Measurements from ENCODE around the gene ENTHD1. TPM values are rescaled to one million over a fixed set of nuclear protein-coding genes. Genes with fewer than 3 reads are reported as not detected.

Gene ENTHD1
- total and polyA plus RNA-seq, 10 donors = 0.09 to 0.59 (median 0.14) TPM; not detected in 5

DNA sequence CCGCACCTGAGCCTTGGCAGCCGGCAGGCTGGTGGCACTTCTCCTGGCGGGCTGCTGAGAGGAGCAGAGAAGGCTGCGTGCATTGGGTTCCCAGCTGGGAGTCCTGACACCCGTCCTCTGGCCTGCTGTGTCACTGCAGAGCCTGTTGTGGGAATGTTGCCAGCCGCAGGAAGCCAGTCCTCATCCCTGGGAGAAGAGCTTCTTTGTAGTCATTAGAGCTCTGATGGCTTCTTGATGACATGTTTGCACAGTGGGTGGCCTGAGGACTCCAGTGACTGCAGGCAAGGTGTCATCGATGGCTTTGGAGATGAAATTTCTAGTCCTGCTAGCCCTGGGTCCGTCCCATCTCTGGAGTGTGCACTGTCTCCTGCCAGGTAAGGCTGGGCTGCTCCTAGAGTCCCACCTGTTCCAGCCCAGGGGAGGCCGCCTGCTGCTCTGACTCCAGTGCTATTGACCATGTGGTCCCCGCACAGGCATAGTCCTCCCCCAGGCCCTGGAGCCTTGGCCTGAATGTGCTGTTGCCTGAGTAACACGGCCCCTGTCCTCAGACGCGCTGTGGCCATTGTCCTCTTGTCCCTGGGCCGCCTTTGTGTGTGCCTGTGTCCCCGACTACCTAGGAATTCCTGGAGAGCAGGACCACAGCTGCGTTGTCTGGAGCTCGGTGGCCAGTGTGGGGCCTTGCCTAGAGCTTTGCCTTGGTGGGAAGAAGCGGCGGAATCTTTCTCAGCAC, 193.8 kb downstream of the ENTHD1 start:
- H3K4me3 ChIP-seq = no peak overlapping the region
- peaks cover 0 to 40% (median 4%) of the 10 kb centered on the region in 7 donors for H3K27me3 ChIP-seq (replicated peaks in 1 of 7)
- no peak for DNase-seq
- TF ChIP-seq POLR2A (IDR thresholded peaks at IDR 0.05) (no peak), POLR2AphosphoS5 (IDR thresholded peaks at IDR 0.05) (no peak)
- TF ChIP-seq, protein P1, sequence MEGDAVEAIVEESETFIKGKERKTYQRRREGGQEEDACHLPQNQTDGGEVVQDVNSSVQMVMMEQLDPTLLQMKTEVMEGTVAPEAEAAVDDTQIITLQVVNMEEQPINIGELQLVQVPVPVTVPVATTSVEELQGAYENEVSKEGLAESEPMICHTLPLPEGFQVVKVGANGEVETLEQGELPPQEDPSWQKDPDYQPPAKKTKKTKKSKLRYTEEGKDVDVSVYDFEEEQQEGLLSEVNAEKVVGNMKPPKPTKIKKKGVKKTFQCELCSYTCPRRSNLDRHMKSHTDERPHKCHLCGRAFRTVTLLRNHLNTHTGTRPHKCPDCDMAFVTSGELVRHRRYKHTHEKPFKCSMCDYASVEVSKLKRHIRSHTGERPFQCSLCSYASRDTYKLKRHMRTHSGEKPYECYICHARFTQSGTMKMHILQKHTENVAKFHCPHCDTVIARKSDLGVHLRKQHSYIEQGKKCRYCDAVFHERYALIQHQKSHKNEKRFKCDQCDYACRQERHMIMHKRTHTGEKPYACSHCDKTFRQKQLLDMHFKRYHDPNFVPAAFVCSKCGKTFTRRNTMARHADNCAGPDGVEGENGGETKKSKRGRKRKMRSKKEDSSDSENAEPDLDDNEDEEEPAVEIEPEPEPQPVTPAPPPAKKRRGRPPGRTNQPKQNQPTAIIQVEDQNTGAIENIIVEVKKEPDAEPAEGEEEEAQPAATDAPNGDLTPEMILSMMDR (IDR thresholded peaks at IDR 0.05 in 8 of 11, conservative IDR thresholded peaks at IDR 0.05 in 3 of 11) = no peak
- H3K4me1 ChIP-seq = no peaks in the 10 kb centered on the region
- intact Hi-C loops (cut with DNase I; ENCODE audit: low total_unique reads) = no loop called here
- H3K36me3 ChIP-seq = no peaks in the 10 kb centered on the region
- no peaks in the 10 kb centered on the region for H3K9me3 ChIP-seq
- no peak overlapping the region for H3K27ac ChIP-seq
- 78 to 88% (median 84%) methylated on average over 11 to 19 of the region's 19 CpGs for WGBS, 5 donors

DNA sequence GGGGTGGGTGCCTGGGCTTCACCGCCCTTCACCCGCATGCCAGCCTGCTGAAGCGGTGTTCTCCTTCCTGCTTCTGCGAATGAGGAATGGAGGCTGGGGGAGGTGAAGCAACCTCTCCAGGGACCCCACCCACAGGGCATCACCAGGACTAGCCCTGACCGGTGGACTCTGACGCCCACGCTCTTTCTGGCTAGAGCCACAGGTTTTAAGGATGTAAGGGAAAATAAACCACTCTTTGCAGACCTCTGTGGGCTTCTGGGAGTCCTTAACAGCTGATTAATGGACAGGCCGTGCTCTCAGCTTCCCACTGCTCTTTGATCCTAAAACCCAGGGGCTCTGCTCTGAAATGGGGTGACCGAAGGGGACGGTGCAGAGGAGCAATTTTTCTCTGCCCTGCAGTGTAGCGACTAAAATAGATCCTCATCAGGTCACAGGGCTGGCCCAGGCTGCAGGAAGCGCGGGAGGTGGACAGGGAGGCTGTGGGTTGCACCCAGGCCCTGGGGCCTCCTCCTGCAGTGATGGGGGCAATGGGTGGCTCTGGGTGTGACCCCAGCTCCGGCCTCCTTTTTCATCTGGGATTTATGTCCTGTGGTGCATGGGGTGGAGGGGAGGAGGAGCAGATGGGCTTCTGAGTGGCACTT, 195.7 kb downstream of the ENTHD1 start:
- Histone ChIP-seq H3K27ac (no peak overlapping the region), H3K27me3 (replicated peaks in 1 of 7) (peaks cover 0 to 50% (median 0%) of the 10 kb centered on the region in 7 donors), H3K4me1 (no peaks in the 10 kb centered on the region), H3K36me3 (no peaks in the 10 kb centered on the region), H3K4me3 (no peak overlapping the region), H3K9me3 (no peaks in the 10 kb centered on the region)
- no peak for DNase-seq
- WGBS, 5 donors = 73 to 79% (median 77%) methylated on average over 11 to 14 of the region's 14 CpGs
- intact Hi-C loops (cut with DNase I; ENCODE audit: low total_unique reads) = no loop called here
- TF ChIP-seq, protein P1 (IDR thresholded peaks at IDR 0.05 in 8 of 11, conservative IDR thresholded peaks at IDR 0.05 in 3 of 11) = no peak
- TF ChIP-seq POLR2A (IDR thresholded peaks at IDR 0.05) (no peak), POLR2AphosphoS5 (IDR thresholded peaks at IDR 0.05) (no peak)

DNA sequence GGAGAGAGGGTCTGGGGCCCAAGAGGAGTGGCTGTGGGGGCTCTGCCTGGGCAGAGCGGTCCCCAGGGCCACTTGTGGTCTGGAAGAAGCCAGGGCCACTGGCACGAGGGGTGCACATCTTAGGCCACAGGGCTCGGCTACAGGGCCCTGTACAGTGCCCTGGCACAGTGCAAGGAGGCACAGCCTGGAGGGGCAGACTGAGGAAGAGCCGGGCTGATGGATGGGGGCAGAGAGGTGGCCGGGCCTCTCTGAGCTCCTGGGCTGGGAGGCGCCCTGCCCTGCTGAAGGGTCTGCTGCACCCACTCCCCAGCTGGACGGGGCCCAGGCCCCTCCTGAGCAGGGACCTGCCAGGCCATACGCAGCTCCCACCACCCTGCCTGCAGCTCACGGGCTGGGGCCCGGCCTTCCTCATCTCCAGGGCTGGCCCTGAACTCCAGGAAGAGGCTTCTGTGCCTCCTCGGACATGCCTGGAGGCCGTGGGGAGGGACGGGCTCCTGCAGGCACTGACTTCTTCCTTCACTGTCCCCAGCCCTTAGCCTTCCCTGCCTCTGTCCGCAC, 199.5 kb downstream of the ENTHD1 start:
- no peak for DNase-seq
- H3K4me1 ChIP-seq = peaks cover 0 to 8% (median 2%) of the 10 kb centered on the region in 6 donors
- WGBS, 5 donors = 54 to 71% (median 55%) methylated on average over 8 to 14 of the region's 14 CpGs

More for the DNA sequence above, 199.5 kb downstream of the ENTHD1 start:
- Histone ChIP-seq H3K36me3 (no peaks in the 10 kb centered on the region), H3K27ac (no peak overlapping the region), H3K9me3 (no peaks in the 10 kb centered on the region), H3K27me3 (replicated peaks in 1 of 7) (peaks cover 0 to 65% (median 10%) of the 10 kb centered on the region in 7 donors), H3K4me3 (no peak overlapping the region)
- intact Hi-C loops (cut with DNase I; ENCODE audit: low total_unique reads) = no loop called here
- TF ChIP-seq, protein P1 (IDR thresholded peaks at IDR 0.05 in 8 of 11, conservative IDR thresholded peaks at IDR 0.05 in 3 of 11) = no peak
- no peak for TF ChIP-seq POLR2AphosphoS5 (IDR thresholded peaks at IDR 0.05)
- TF ChIP-seq POLR2A (IDR thresholded peaks at IDR 0.05) = no peak

Small RNAs within 50 kb of the gene (small RNA-seq; reads per million reads assigned to genes)
- 0 reads per million in 4 donors for gene RN7SKP210

Other genes with a start within 250 kb of the ENTHD1 start
- 10 to 100 TPM; 24.3 to 40.3 (median 33.2) TPM for gene GRAP2, start 7.3 kb upstream of the ENTHD1 start, total RNA-seq
- gene GRAP2, start 7.3 kb upstream of the ENTHD1 start, polyA plus RNA-seq = 1 to 10 TPM; 3.1 to 8.7 (median 7.6) TPM
- gene TMA7B, start 66.6 kb upstream of the ENTHD1 start, total RNA-seq = 1 to 10 TPM; 1.5 to 4.2 (median 2.7) TPM
- under 1 TPM; 0.29 to 0.45 (median 0.35) TPM for gene TMA7B, start 66.6 kb upstream of the ENTHD1 start, polyA plus RNA-seq
- gene FAM83F, start 101.2 kb upstream of the ENTHD1 start, total RNA-seq = under 1 TPM in 6 of 7 donors, not detected in 1; 0.06 to 0.28 (median 0.18) TPM
- gene FAM83F, start 101.2 kb upstream of the ENTHD1 start, polyA plus RNA-seq = under 1 TPM in 2 of 3 donors, not detected in 1; 0.02 to 0.13 TPM